ENCODE measurements around the gene PFDN1.
A peak's percentile ranks its signal among the peaks of the same experiment; 100 is the strongest.
"Not testable (repeated sequence)": the region's sequence is repeated elsewhere in the genome, so short reads cannot be mapped to it uniquely, and the experiment has no call there.

The PFDN1 gene

GRCh38 chr5:140302786-140303639, at the start of gene PFDN1:
Gene PFDN1, minus strand, starts transcription at chr5:140303101. Its CDS starts 28 bp downstream, at chr5:140303073.
- peak; percentile 94 for DNase-seq (ENCODE audit: low read depth)

- peak; percentile 58 for DNase-seq (ENCODE audit: low read depth)
Measured at GRCh38 chr5:140351609-140352334, 48.9 kb upstream of the PFDN1 start.

- DNase-seq (ENCODE audit: low read depth), result peak; percentile 28
Measured at GRCh38 chr5:140349244-140349643, 46.3 kb upstream of the PFDN1 start.

- DNase-seq (ENCODE audit: low read depth), result no peak
Measured at GRCh38 chr5:140348104-140348503, 45.2 kb upstream of the PFDN1 start.

GRCh38 chr5:140347360-140347759, 44.5 kb upstream of the PFDN1 start:
- DNase-seq (ENCODE audit: low read depth), result no peak

- DNase-seq (ENCODE audit: low read depth), result peak; percentile 69
Measured at GRCh38 chr5:140346348-140347221, 43.7 kb upstream of the PFDN1 start, which contains the start of gene HBEGF. Gene HBEGF, minus strand, starts transcription at chr5:140346603. Its CDS starts 275 bp downstream, at chr5:140346328.

GRCh38 chr5:140345919-140346347, 43.0 kb upstream of the PFDN1 start:
- peak; percentile 70 for DNase-seq (ENCODE audit: low read depth)

- DNase-seq (ENCODE audit: low read depth), result peak; percentile 41
Measured at GRCh38 chr5:140344683-140345423, 42.0 kb upstream of the PFDN1 start.

GRCh38 chr5:140343849-140344248, 40.9 kb upstream of the PFDN1 start:
- DNase-seq (ENCODE audit: low read depth), result not testable (repeated sequence)

GRCh38 chr5:140342896-140343295, 40.0 kb upstream of the PFDN1 start:
- no peak for DNase-seq (ENCODE audit: low read depth)

GRCh38 chr5:140342287-140342686, 39.4 kb upstream of the PFDN1 start:
- DNase-seq (ENCODE audit: low read depth), result no peak

GRCh38 chr5:140341591-140341990, 38.7 kb upstream of the PFDN1 start:
- no peak for DNase-seq (ENCODE audit: low read depth)

GRCh38 chr5:140340605-140341121, 37.8 kb upstream of the PFDN1 start:
- no peak for DNase-seq (ENCODE audit: low read depth)

- no peak for DNase-seq (ENCODE audit: low read depth)
Measured at GRCh38 chr5:140339636-140340035, 36.7 kb upstream of the PFDN1 start.

- DNase-seq (ENCODE audit: low read depth), result peak; percentile 7
Measured at GRCh38 chr5:140338908-140339307, 36.0 kb upstream of the PFDN1 start.

GRCh38 chr5:140338336-140338735, 35.4 kb upstream of the PFDN1 start:
- DNase-seq (ENCODE audit: low read depth), result peak; percentile 29

- DNase-seq (ENCODE audit: low read depth), result no peak
Measured at GRCh38 chr5:140337880-140338279, 35.0 kb upstream of the PFDN1 start.

- DNase-seq (ENCODE audit: low read depth), result no peak
Measured at GRCh38 chr5:140336388-140336787, 33.5 kb upstream of the PFDN1 start.

GRCh38 chr5:140331638-140332037, 28.7 kb upstream of the PFDN1 start:
- no peak for DNase-seq (ENCODE audit: low read depth)

GRCh38 chr5:140329739-140330481, 27.0 kb upstream of the PFDN1 start:
- no peak for DNase-seq (ENCODE audit: low read depth)
